Prostate gland (tissue), 2 donors: Measurements from ENCODE around the gene STK17A.

ENCODE experiments used
- CTCF ChIP-seq, 4 experiments: fragments of 200-600 bp in 2 of 4; fragments of 450-650 bp in 2 of 4; sonication (generic) in 2 of 4; IDR thresholded peaks; 1 replicate in 3 of 4; 2 replicates in 1 of 4; pipeline ENCODE4 v1.5.1; 2016 to 2019; ENCODE audit warnings: antibody characterized with exemption in 4 of 4, mild to moderate bottlenecking in 2 of 4, moderate library complexity in 2 of 4
- POLR2A ChIP-seq: fragments of 450-650 bp; IDR thresholded peaks from one replicate; pipeline ENCODE4 v1.6.1; 2016; ENCODE audit warnings: antibody characterized with exemption, mild to moderate bottlenecking

- no peak for TF ChIP-seq CTCF (IDR thresholded peaks at IDR 0.05)
- no peak for TF ChIP-seq POLR2A
Measured at GRCh38 chr7:43619213-43620012, 36.5 kb downstream of the STK17A start.
